Midbrain (tissue), 1 donor: ENCODE results near the gene FUCA2.
"Not testable (repeated sequence)": the region's sequence is repeated elsewhere in the genome, so short reads cannot be mapped to it uniquely, and the experiment has no call there.

Experiments used
- DNase-seq: peaks from one replicate; lab custom pipeline; 2025; lab: John Stamatoyannopoulos, UW

Gene FUCA2

GRCh38 chr6:143496974-143497373 is 14.5 kb downstream of the FUCA2 start:
- DNase-seq = no peak

GRCh38 chr6:143490775-143491174 is 20.7 kb downstream of the FUCA2 start:
- no peak for DNase-seq

GRCh38 chr6:143490244-143490643 is 21.3 kb downstream of the FUCA2 start:
- no peak for DNase-seq

- DNase-seq = no peak
Measured at GRCh38 chr6:143486752-143487151, 24.8 kb downstream of the FUCA2 start.

- no peak for DNase-seq
Measured at GRCh38 chr6:143485967-143486366, 25.6 kb downstream of the FUCA2 start.

- DNase-seq = no peak
Measured at GRCh38 chr6:143482593-143482992, 28.9 kb downstream of the FUCA2 start.

GRCh38 chr6:143478479-143479062 is 32.9 kb downstream of the FUCA2 start:
- no peak for DNase-seq

- no peak for DNase-seq
Measured at GRCh38 chr6:143476545-143476944, 35.0 kb downstream of the FUCA2 start.

- no peak for DNase-seq
Measured at GRCh38 chr6:143471822-143472221, 39.7 kb downstream of the FUCA2 start.

GRCh38 chr6:143468823-143469222 is 42.7 kb downstream of the FUCA2 start:
- DNase-seq = not testable (repeated sequence)

- DNase-seq = no peak
Measured at GRCh38 chr6:143468026-143468425, 43.5 kb downstream of the FUCA2 start.

- DNase-seq = no peak
Measured at GRCh38 chr6:143465546-143465945, 46.0 kb downstream of the FUCA2 start.

- no peak for DNase-seq
Measured at GRCh38 chr6:143457563-143458359, 53.8 kb downstream of the FUCA2 start.

GRCh38 chr6:143451531-143451930 is 60.0 kb downstream of the FUCA2 start:
- no peak for DNase-seq

- peak; percentile 94 for DNase-seq
Measured at GRCh38 chr6:143450453-143451371, 60.8 kb downstream of the FUCA2 start, which contains the start of the genes ADAT2 and PEX3. Gene ADAT2, minus strand, starts transcription at chr6:143450695. Its CDS starts 37 bp downstream, at chr6:143450658. Gene PEX3, plus strand, starts transcription at chr6:143450805. Its CDS starts 238 bp downstream, at chr6:143451043.

GRCh38 chr6:143449714-143450452 is 61.6 kb downstream of the FUCA2 start:
- DNase-seq = no peak

GRCh38 chr6:143449082-143449713 is 62.3 kb downstream of the FUCA2 start:
- DNase-seq = no peak

GRCh38 chr6:143447865-143448264 is 63.7 kb downstream of the FUCA2 start:
- DNase-seq = not testable (repeated sequence)
